Endothelial cell of umbilical vein (primary cell): Measurements from ENCODE around the gene SCP2.

ENCODE experiments used
- CTCF ChIP-seq, 2 donors: IDR thresholded peaks; 1 replicate in 1 of 2; 2 replicates in 1 of 2; pipeline ENCODE4 v1.5.1; 2011; ENCODE audit warnings: low read length in 2 of 2, mild to moderate bottlenecking in 2 of 2, moderate library complexity in 2 of 2, control low read depth in 1 of 2, inconsistent platforms in 1 of 2, low read depth in 1 of 2; ENCODE audit not compliant: insufficient read depth in 1 of 2; ENCODE audit errors: extremely low read depth in 1 of 2
- EZH2 ChIP-seq: IDR thresholded peaks from 2 replicates; pipeline ENCODE4 v1.6.1; 2012; ENCODE audit warnings: borderline replicate concordance, low read depth, mild to moderate bottlenecking, moderate library complexity, low read length, inconsistent platforms; ENCODE audit not compliant: severe bottlenecking
- POLR2A ChIP-seq: IDR thresholded peaks from 2 replicates; pipeline ENCODE4 v1.6.1; 2012; ENCODE audit warnings: low read depth, mild to moderate bottlenecking, control low read depth, low read length
- POLR2AphosphoS5 ChIP-seq: IDR thresholded peaks from 2 replicates; pipeline ENCODE4 v1.6.1; 2012; ENCODE audit warnings: low read depth, mild to moderate bottlenecking, control low read depth, low read length, moderate library complexity; ENCODE audit not compliant: insufficient read depth

- TF ChIP-seq POLR2A = no peak
- TF ChIP-seq CTCF (IDR thresholded peaks at IDR 0.05; ENCODE audit: extremely low read depth in 1 of 2, insufficient read depth in 1 of 2, low read depth in 1 of 2, low read length in 2 of 2) = no peak
- TF ChIP-seq EZH2 = no peak
- TF ChIP-seq POLR2AphosphoS5 = no peak
Measured at GRCh38 chr1:53026254-53026653, 99.2 kb downstream of the SCP2 start.
